Activated CD8-positive, alpha-beta memory T cell treated with anti-CD3 and anti-CD28 coated beads for 4 hours (primary cell): ENCODE results near the gene MAN1C1.

Experiments used
- DNase-seq, 2 donors: peaks; one replicate each; pipeline ENCODE4 v3.0.0-alpha.2; 2020; ENCODE audit warnings: low read depth in 2 of 2

MAN1C1 gene

DNA sequence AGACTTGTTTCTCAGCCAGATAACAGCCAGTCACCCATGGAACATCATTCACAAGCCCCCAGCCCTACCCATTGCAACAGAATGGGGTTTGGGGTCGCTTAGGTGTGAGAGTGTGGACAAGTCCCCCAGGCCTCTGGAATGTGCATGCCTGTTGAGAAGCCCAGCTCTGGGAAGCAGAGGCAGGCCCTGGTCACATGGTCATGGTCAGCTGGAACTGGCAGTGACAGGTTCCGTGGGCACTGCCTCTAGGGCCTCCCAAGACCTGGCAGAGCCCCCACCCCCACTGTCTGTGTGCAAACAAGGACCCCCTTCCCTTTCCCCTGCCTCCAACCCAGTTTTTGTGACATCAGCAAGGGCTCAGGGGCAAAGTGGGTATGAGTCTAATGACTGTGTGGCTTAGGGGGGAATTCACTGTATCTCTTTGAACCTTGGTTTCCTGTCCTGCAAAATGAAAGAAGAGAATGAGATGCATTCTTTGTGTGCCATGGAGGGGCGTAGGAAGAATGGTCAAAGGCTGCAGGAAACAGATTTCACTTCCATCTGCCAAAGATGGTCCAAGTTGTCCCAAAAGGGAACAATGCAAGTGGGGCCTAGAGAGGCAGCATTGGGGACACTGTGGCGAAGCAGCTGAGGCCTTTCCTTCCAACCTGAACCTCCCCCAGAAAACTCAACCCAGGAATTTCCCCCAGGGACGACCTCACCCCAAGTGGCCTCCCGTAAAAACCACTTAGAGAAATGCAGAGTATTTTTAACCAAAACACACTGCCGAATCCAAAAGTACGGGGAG is 148.7 kb downstream of the MAN1C1 start:
- no peak for DNase-seq

DNA sequence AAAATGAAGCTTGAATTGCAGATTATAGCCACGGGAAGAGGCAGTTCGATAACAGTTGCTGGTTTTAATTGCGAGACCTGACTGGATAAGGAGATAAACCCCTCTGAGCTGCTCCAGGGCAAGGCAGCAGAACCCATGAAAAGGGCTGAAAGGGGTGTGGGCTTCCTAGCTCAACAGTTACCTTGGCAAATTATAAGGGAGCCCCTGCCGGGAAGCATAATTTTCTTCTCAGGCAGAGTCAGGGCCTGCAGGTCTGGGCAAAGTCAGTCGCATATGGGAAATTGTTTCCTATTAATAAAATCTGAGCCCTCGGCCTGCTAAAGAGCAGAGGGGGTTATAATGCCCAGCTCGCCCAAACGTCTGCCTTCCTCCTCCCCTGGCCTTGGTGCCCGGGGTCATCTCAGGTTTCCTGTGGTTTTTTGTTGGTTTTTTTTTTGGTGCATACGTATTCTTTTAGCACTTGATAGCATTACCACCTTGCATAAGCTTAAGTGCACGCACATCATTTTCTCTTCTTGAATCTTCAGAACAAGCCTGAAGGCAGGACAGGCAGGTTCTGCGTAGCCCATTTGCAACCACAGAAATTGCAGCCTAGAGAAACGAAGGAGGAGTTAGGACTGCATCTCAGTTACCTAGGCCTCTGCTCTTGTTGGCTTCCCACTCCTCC is 149.5 kb downstream of the MAN1C1 start:
- DNase-seq: no peak

DNA sequence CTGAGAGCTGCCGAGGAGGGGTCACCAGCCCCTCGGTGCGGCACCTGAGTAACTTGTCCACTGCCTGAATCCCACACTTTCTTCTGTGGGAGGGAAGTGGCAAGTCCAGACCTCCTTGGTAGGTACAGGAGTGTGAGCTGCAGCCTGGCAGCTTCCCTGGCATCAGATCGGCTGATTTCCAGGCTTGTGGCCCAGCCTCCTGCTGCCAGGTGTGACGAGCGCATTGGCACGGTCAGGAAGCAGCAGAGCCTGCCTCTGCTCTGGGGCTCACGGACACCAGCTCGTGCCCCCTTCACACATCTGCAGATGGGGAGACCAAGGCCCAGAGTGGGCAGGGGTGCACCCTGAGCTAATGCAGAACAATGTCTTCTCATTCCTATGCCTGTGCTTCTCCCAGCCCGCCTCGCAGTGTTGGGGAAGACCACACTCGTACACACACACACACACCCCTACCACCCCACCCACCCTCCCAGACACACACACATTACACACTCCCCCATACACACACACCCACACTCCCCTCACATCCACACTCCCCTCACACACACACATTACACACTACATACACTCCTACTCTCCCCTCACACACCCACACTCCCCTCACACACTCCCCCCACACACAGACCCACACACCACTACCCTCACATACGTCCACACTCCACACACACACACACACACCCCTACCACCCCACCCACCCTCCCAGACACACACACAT is 150.3 kb downstream of the MAN1C1 start:
- DNase-seq: no peak

DNA sequence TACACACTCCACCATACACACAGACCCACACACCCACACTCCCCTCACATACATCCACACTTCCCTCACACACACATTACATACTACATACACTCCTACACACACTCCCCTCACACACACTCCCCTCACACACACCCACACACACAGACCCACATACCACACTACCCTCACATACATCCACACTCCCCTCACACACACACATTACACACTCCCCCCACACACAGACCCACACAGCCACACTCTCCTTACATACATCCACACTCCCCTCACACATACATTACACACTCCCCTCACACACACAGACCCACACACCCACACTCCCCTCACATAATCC is 150.8 kb downstream of the MAN1C1 start:
- DNase-seq: no peak

DNA sequence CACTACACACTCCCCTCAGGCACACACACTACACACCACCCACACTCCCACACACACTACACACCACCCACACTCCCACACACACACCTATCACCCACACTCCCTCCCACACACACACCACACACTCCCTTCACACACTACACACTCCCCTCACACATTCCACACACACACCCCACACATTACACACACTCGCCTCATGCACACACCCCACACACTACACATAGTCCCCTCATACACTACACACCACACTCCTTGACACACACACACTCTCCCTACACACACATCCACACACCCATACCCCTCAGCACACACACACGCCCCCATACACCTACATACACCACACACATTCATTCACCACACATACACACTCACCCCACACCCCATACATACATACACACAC is 152.4 kb downstream of the MAN1C1 start:
- no peak for DNase-seq

DNA sequence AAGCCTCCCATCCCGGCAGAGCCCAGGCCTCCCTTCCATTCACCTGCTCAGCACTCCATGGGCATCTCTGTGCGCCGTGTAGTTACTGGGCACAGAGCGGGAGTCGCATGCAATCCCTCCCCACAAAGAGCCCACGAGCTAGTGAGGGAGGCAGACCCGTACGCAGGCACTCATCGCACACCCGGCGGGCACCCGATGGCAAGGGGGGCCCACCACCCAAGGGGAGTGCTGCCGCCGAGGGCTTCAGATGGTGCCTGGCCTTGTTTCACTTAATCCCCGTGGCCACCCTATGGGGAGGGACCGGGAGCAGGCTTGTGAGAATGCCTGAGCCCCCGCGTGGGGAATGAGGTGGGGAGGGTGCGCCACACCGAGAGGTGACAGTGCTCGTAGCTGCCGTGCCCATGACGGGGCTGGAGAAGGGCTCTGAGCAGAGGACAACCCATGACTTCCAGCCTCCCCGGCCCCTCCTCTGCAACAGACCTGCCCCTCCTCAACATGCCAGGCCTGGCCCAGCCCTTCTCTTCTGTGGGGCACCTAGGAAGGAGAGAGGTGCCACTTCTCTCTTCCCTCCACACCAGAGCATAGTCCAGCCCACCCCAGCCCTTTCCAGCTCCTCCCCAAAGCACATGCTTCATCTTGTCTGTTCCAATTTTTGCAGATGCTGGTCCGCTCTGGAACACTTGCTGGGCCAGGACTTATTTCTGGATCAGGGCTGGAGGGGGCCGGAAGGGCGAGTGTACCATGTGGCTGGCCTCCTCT is 153.2 kb downstream of the MAN1C1 start:
- DNase-seq: no peak

DNA sequence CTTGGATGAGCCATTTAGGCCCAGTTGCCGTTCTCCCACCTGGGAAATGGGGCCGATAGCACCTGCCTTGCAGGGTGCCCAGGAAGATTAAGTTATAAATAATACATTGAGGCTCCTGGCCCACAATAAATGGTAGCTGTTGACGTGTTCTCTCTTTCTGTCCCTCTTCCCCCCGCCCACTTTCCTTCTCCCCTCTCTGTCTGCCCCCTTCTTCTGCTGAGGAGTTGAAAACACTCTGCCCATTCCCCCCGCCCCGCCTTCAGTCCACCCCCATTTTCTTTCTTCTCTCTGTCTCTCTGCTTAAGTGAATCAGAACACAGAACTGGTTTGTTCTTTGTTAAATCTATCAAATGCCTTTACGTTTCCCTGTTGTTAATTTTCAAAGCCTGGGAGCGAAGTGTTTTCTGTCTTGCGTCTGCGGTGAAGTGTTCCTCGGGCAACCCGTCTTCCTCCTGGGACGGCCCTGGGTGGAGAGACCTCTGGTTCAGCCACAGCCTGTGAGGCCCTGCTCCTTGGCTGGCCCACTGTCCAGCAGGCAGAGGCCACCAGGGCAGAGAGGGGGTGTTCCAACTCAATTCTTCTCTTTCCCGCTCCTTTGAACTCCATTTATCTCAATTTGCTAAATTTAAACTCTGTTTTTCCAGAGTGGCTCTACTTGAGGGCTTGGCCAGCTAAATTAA is 154.1 kb downstream of the MAN1C1 start:
- DNase-seq: no peak

DNA sequence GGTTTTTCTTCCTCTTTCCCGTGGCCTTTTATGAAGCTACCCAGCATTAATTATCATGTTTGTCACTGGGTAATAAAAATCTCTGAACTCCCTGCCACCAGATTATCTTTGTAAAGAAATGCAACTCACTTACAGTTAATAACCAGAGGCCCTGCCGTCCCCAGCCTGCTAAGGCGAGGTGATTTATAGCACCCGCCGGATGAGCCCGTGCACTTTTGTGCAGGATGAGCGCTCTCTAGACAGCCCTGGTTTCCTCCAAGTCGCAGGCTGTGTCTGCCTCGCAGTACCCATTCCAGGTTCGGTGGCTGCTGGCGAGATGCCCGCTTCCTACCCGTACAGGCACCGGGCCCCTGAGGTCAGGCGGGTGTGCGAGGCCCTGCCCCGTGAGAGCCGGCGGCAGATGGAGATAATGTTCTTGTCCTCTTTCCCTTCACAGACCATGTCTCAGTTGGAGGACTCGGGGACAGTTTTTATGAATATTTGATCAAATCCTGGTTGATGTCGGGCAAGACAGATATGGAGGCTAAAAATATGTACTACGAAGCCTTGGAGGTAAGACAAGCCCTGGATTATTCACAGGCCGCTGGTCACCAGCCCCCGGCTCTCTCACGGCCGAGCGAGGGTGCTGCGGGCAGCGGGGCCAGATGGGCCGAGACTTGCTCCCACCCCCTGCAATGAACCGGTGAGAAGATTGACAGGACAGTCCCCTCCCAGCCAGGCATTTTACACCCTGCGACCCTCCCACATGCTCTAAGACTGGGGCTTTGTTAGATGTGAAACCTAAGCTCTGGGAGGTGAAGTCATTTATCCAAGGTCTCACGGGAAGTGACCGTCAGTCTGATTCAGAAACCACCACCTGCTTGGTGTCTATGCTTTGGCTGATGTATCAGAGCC is 154.9 kb downstream of the MAN1C1 start:
- no peak for DNase-seq

DNA sequence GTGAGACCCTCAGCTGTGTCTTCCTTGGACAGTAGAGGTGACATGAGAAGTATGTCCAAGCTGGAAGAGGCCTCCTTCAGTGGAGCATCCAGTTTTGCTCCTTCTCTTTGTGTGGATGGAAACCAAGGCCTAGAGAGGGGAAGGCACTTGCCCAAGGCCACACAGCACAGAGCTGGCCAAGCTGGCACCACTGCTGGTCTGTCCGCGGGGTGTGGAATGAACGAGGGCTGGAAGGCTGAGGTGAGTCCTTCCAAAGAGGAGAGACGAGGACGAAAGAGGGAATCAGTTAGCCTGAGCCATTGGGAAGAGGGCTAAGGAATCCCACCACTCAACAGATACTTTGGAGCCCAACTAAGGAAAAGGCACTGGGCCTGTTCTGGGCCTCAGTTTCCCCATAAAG is 155.6 kb downstream of the MAN1C1 start:
- DNase-seq: no peak

DNA sequence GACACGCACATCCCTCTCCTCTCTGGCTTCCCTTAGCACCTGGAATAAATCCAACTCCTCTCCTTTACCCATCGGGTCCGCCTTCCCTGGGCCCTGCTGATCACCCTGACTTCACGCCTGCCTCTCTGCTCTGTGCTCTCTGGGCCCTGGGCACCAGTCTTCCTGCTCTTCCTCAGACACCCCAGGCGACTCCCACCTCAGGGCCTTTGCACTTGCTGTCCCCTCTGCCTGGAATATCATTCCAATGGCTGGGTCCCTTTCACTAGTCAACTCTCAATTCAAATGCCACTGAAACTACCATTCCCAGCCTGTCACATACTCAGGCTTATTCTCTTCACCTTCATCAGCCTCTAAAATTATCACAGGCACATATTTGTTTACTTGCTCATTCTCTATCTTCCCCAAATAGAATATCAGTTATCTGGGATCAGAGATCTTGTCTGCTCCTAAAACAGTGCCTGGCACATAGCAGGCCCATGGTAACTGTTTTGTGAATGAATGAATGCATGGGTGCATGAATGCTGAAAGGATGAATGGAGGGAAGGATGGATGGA is 156.2 kb downstream of the MAN1C1 start:
- DNase-seq: no peak

DNA sequence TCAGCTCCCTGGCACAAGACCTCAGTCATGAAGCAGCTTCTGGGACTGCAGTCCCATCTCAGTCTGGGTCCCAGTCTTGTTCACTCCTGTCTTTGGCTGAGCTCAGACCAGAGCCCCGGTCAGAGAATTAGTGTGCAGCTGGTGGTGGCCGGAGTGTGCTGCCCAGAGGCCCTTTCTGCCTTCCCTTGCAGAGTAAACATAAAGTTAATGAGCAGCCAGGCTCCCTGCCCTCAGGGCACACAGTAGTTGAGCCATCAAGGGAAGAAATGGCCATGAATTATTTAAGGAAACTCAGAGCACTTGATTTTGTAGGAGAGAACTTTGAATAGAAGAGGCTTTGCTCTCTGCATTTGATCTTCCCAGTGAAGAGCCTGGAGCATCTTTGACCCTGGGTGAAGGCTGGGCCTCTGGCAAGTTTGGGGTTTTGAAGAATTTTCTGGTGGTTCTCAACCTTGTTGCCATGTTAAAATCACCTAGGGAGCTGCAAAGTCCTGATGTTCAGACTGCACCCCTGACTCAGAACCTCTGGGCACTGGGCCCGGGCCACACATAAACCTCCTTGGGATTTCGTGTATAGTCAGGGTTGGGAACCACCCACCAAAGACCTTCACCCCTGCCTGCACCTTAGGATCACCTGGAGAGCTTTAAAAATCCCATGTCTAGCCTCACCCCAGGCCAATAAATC is 157.0 kb downstream of the MAN1C1 start:
- DNase-seq: no peak

DNA sequence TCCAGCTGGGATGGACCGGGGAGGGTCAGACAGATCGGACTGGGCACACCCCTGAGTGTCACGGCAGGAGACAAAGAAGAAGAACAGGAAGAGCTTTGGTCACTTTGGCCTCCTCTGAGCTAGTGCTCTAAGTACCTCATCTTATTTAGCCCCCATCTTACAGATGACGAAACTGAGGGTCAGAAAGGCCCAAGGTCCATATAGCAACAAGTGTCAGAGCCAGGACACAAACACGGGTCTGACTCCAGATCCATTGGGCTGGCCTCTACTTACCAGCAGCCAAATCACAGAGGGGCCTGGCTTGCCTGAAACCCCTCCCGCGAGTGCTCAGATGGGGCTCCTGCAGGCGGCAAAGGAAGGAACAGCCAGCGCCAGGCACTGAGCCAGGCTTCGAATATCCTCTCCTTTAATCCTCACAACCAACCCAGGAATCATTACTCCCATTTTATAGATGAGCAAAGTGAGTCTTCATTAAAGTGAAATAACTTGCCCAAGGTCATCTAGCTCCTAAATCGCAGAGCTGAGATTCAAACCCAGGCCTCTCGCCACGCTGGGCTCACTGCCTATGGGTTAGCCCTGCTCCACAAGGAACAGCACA is 157.7 kb downstream of the MAN1C1 start:
- DNase-seq: no peak

DNA sequence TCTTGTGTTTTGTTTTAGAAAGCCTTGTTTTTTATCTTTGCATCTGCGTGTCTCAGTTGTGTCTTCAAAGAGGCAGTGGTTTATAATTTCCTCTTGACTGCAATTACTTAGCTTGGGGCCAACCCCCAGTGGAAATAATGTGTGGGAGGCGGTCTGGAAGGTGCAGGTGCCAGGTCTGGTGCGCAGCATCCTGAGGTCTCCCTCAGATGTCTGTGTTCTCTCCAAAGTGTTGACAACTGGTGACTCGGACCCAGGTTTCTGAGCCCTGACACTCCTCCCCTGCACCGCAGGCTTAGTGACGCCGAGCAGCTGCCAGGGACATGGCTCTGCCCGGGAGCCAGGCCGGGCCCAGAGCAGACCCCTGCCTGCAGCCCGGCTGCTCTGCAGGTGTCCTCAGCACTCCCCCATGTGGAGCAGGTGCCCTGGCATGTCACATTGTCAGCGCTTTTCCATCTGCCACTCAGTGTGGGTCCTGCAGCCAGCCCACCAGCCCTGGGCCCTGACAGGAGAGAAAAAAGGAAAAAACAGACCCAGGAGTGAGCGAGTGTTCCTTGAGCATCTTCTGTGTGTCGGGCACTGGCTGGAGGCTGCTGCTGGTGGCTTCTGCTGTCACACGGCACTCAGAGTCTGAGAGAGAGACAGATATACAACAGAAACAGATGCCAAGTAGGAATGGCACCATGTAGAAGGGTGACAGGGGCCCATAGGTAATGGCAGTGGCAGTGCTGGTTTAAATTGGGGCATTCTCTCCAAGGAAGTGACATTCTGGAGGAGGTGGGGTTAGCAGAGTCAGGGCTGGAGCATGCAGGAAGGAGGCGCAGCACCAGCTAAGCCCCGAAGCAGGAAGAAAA is 158.6 kb downstream of the MAN1C1 start:
- DNase-seq: peak; percentile 69 to 82

DNA sequence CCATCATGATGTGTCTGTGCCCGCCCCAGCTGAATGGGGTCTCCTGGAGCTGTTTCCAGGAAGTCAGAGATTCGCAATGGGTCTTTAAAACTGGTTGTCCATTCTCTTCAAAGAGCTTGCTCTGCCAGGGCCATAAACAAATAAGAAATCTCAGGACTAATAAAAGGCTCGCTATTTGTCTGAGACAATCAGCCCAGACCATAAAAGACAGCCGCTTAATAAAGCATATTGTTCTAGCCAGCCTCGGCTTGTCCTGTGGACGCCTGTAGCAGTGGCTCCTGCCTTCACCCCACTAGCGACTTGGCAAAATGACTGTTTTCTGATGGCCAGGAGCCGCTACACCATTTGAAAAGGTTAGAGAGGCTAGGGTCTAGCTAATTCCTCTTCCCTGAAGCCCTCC is 162.8 kb downstream of the MAN1C1 start:
- DNase-seq: no peak

DNA sequence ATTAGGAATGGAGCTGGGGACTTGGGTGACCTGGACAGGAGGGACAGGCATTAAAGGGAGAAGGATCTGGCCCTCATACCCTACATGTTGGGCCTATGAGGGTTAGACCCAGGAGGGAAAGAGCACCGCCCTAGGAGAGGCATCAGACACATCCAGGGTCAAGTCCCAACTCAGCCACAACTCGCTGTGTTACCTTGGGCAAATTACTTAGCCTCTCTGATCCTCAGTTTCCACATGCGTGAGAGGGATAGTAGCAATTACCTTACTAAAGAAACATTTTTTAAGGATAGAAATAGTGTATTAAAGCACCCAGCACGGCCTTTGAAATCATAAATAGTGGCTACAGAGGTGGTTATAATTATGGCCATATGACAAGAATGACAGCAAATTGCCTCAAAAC is 163.3 kb downstream of the MAN1C1 start:
- DNase-seq: no peak

DNA sequence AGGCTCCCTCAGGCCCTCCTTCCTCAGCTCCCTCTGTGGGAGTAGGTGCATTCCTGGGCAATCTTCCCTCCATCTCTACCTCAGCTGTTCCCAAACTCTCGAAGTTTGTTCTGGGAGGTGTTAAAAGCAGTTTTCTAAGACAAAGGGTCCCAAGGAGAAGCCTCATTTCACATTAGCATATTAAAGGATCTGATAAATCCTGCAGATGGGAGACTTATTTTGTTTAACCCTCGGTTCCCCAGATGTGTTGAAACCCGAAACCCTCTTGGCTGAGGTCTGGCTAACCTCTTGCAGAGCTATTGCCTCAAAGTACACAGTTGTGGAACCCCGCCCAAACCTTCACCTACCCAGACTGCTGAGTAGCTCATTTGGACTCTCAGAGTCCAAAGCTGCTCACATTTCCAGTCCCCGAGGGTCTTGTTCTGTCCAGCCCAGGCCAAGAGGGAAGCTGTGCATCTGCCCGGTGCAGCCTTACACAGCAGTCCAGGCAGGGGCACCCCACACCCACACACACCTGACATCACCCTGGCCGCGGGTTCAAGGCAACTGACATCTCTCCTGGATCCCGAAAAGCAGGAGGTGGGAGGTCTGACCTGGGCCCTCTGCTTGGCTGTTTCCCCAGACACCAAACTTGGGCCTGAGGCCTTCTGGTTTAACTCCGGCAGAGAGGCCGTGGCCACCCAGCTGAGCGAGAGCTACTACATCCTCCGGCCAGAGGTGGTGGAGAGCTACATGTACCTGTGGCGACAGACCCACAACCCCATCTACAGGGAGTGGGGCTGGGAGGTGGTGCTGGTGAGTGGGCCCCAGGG is 163.9 kb downstream of the MAN1C1 start:
- DNase-seq: no peak

DNA sequence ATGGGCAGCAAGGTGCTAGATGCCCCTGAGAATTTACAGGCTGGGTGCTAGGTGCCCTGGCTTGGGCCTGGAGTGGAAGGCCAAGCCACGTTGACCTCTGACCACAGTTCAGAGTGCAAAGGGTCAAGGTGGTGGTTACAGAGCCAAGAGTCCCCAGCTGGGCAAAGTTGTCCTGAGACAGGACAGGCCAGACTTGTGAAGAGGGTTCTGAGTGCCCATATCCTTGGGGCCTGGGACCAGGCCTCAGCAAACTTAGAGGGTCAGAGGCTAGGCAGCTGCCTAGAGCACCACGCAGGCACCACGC is 164.5 kb downstream of the MAN1C1 start:
- DNase-seq: no peak
